ENCODE measurements around the gene HCN2.

DNA sequence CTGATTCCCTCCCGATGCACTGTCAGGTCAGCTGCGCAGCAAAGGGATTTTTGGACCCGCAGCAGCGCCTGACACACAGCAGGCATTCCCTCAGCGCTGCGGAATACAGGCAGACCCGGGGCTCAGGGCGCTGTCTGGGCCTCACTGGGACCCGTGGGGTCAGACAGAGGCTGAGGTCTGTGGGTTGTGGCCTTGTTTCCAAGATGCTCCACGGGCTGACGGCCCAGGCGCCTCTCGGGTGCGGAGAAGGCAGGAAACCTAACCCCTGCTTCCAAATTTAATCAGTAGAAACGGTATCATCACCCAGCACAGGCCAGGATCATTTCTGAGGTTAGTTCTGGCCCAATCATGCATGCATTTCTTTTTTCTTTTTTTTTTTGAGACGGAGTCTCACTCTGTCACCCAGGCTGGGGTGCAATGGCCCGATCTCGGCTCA, 74.0 kb downstream of the HCN2 start:
- TF ChIP-seq RAD21 (IDR thresholded peaks at IDR 0.05; ENCODE audit: low read length) (no peak), SIN3A (IDR thresholded peaks at IDR 0.05; ENCODE audit: borderline replicate concordance, low read depth, low read length) (no peak), USF2 (IDR thresholded peaks at IDR 0.05; ENCODE audit: borderline replicate concordance, low read depth, low read length) (no peak)
- TF ChIP-seq, protein P1, sequence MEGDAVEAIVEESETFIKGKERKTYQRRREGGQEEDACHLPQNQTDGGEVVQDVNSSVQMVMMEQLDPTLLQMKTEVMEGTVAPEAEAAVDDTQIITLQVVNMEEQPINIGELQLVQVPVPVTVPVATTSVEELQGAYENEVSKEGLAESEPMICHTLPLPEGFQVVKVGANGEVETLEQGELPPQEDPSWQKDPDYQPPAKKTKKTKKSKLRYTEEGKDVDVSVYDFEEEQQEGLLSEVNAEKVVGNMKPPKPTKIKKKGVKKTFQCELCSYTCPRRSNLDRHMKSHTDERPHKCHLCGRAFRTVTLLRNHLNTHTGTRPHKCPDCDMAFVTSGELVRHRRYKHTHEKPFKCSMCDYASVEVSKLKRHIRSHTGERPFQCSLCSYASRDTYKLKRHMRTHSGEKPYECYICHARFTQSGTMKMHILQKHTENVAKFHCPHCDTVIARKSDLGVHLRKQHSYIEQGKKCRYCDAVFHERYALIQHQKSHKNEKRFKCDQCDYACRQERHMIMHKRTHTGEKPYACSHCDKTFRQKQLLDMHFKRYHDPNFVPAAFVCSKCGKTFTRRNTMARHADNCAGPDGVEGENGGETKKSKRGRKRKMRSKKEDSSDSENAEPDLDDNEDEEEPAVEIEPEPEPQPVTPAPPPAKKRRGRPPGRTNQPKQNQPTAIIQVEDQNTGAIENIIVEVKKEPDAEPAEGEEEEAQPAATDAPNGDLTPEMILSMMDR (IDR thresholded peaks at IDR 0.05) = no peak
- TF ChIP-seq, protein P2, sequence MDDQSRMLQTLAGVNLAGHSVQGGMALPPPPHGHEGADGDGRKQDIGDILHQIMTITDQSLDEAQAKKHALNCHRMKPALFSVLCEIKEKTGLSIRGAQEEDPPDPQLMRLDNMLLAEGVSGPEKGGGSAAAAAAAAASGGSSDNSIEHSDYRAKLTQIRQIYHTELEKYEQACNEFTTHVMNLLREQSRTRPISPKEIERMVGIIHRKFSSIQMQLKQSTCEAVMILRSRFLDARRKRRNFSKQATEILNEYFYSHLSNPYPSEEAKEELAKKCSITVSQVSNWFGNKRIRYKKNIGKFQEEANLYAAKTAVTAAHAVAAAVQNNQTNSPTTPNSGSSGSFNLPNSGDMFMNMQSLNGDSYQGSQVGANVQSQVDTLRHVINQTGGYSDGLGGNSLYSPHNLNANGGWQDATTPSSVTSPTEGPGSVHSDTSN (IDR thresholded peaks at IDR 0.05) = no peak
